ENCODE measurements around the gene STX18. TPM values are rescaled to one million over a fixed set of nuclear protein-coding genes. Genes with fewer than 3 reads are reported as not detected.
"Not testable (repeated sequence)": the region's sequence is repeated elsewhere in the genome, so short reads cannot be mapped to it uniquely, and the experiment has no call there.

The STX18 gene
- total and polyA plus RNA-seq, 10 of the 15 experiments (the other 5 are each of a cell fraction or from before 2014, with no cell fraction given) = 8.2 to 46.6 (median 31.1) TPM

DNA sequence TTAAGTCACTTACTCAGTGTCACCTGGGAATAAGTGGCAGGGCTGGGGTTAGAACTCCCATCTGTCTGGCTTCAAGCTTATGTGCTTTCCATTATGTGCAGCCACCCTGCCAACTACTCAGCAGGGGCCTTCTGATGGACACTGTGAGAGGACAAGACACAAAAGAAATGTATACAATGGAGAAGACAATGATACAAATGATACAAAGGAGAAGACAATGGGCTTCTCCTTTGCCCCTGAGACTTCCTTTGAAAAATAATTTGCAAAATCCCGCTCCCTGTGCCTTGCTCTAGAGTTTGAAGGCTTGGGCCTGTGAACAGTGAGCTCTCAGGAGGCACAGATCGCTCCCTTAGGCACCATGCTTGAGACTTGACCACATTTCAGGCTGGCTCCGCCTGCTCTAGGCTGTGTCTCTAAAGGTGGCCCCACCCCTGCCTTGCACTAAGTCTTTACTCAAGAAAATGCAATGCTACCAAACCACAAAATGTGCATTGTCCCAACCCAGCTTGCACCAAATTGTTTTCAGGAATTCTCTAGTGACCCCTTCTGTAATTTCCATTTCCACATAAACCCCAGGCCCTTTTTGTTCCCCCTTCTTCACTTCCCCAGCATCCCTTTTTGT is 27.1 kb upstream of the STX18 start:
- intact Hi-C loops (cut with micrococcal nuclease; ENCODE audit: unreplicated experiment) (no loop called here), in situ Hi-C loops (cut with MboI) (no loop called here)
- Histone ChIP-seq H3K4me1 (ENCODE audit: control insufficient read depth, insufficient read depth, low read length) (no peaks in the 10 kb centered on the region), H3K9ac (ENCODE audit: control insufficient read depth, insufficient read depth, low read length) (no peak overlapping the region), H3K4me2 (ENCODE audit: control insufficient read depth, insufficient read depth) (no peak overlapping the region), H2AFZ (ENCODE audit: control insufficient read depth, low read depth, low read length) (no peak overlapping the region), H3K36me3 (ENCODE audit: control insufficient read depth in 2 of 2, insufficient read depth in 2 of 2, low read length in 1 of 2) (peaks cover 0 to 7% of the 10 kb centered on the region in 2 experiments; a peak in 2 of 4 replicates), H3K9me3 (replicated peaks; ENCODE audit: control insufficient read depth, insufficient read depth, low read length) (no peaks in the 10 kb centered on the region), H3K79me2 (ENCODE audit: control insufficient read depth, insufficient read depth, low read length) (no peaks in the 10 kb centered on the region), H4K20me1 (ENCODE audit: control insufficient read depth, insufficient read depth) (no peaks in the 10 kb centered on the region), H3K27me3 (replicated peaks in 1 of 2; ENCODE audit: control insufficient read depth in 2 of 2, insufficient read depth in 2 of 2, low read length in 1 of 2) (no peaks in the 10 kb centered on the region), H3K4me3 (no peak overlapping the region), H3K27ac (ENCODE audit: control insufficient read depth, insufficient read depth) (no peak overlapping the region)
- TF ChIP-seq KLF5 (IDR thresholded peaks at IDR 0.05; ENCODE audit: partially characterized antibody) (no peak), WRNIP1 (IDR thresholded peaks at IDR 0.05; ENCODE audit: borderline replicate concordance, low read depth, low read length) (no peak), ZNF24 (IDR thresholded peaks at IDR 0.05) (no peak), ZNF622 (IDR thresholded peaks at IDR 0.05) (no peak), EZH2 (IDR thresholded peaks at IDR 0.05; ENCODE audit: borderline replicate concordance, control insufficient read depth, low read depth, low read length) (no peak), GATAD2B (conservative IDR thresholded peaks at IDR 0.05; ENCODE audit: low read depth) (no peak), EGR1 (IDR thresholded peaks at IDR 0.05; ENCODE audit: borderline replicate concordance in 1 of 2, low read depth in 2 of 2, low read length in 2 of 2) (no peak), POLR2A (IDR thresholded peaks at IDR 0.05; ENCODE audit: low read depth, low read length) (no peak)
- TF ChIP-seq, protein P1, sequence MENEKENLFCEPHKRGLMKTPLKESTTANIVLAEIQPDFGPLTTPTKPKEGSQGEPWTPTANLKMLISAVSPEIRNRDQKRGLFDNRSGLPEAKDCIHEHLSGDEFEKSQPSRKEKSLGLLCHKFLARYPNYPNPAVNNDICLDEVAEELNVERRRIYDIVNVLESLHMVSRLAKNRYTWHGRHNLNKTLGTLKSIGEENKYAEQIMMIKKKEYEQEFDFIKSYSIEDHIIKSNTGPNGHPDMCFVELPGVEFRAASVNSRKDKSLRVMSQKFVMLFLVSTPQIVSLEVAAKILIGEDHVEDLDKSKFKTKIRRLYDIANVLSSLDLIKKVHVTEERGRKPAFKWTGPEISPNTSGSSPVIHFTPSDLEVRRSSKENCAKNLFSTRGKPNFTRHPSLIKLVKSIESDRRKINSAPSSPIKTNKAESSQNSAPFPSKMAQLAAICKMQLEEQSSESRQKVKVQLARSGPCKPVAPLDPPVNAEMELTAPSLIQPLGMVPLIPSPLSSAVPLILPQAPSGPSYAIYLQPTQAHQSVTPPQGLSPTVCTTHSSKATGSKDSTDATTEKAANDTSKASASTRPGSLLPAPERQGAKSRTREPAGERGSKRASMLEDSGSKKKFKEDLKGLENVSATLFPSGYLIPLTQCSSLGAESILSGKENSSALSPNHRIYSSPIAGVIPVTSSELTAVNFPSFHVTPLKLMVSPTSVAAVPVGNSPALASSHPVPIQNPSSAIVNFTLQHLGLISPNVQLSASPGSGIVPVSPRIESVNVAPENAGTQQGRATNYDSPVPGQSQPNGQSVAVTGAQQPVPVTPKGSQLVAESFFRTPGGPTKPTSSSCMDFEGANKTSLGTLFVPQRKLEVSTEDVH (IDR thresholded peaks at IDR 0.05; ENCODE audit: low read depth, partially characterized antibody) = no peak
- DNase-seq (ENCODE audit: low read depth, low spot score) = no peak
- BruUV-seq (replicated peaks) = no TSS peak
- SMC1A ChIA-PET (ENCODE audit: uncharacterized antibody, unreplicated experiment) = no interaction called here
- CTCF ChIA-PET = no interaction called here
- WGBS (ENCODE audit: insufficient coverage, insufficient replicate concordance, low lambda C conversion rate, missing lambda C conversion rate) = 72% methylated on average over 3 of the region's 3 CpGs
- RAD21 ChIA-PET (ENCODE audit: unreplicated experiment) = no interaction called here
- no peak for ATAC-seq
- POLR2A ChIA-PET = no interaction called here
- no peak for FAIRE-seq

DNA sequence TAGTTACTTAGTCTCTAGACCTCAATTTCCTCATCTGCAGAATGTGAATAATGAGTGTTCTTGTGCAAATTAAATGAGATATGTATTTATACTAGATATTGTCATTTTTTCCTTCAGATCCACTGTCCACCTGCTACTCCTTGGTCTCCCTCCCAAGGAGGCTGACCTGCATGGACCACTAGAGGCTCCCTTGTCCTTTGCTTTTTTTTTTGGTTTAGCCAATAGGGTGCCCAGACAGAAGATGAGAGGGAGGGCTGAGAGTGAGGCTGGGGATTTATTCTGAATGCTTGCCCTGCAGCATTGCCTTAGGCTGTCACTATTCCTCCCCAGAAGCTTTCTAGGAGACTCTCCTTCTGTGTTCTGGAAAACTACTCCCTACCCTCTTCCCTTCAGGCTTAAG is 24.5 kb upstream of the STX18 start:
- BruUV-seq (replicated peaks) = not testable (repeated sequence)
- POLR2A ChIA-PET = interaction anchor here (0.6 kb wide), 1 partner anchor 9 kb away, joined by 6 read pairs; no protein-coding TSS in a partner anchor

More for the DNA sequence above, 24.5 kb upstream of the STX18 start:
- H3K9ac ChIP-seq (ENCODE audit: control insufficient read depth, insufficient read depth, low read length); H3K4me2 ChIP-seq (ENCODE audit: control insufficient read depth, insufficient read depth); H2AFZ ChIP-seq (ENCODE audit: control insufficient read depth, low read depth, low read length); intact Hi-C loops (cut with micrococcal nuclease; ENCODE audit: unreplicated experiment); H3K4me1 ChIP-seq (ENCODE audit: control insufficient read depth, insufficient read depth, low read length); H4K20me1 ChIP-seq (ENCODE audit: control insufficient read depth, insufficient read depth); RAD21 ChIA-PET (ENCODE audit: unreplicated experiment); H3K27ac ChIP-seq (ENCODE audit: control insufficient read depth, insufficient read depth); H3K4me3 ChIP-seq; H3K79me2 ChIP-seq (ENCODE audit: control insufficient read depth, insufficient read depth, low read length); H3K9me3 ChIP-seq (replicated peaks; ENCODE audit: control insufficient read depth, insufficient read depth, low read length); in situ Hi-C loops (cut with MboI); DNase-seq (ENCODE audit: low read depth, low spot score); H3K27me3 ChIP-seq (replicated peaks in 1 of 2; ENCODE audit: control insufficient read depth in 2 of 2, insufficient read depth in 2 of 2, low read length in 1 of 2); H3K36me3 ChIP-seq (ENCODE audit: control insufficient read depth in 2 of 2, insufficient read depth in 2 of 2, low read length in 1 of 2): not testable (repeated sequence)
- FAIRE-seq (peak; percentile 95), ATAC-seq (peak; percentile 69)
- ChIA-PET SMC1A (ENCODE audit: uncharacterized antibody, unreplicated experiment) (interaction anchor here (1.0 to 1.6 kb wide), 2 partner anchors 9 to 215 kb away, joined by 3 to 4 read pairs; no protein-coding TSS in a partner anchor), CTCF (interaction anchor here (1.3 kb wide), 1 partner anchor 9 kb away, joined by 4 read pairs; no protein-coding TSS in a partner anchor)
